ENCODE results near the gene SLC29A3. TPM values are rescaled to one million over a fixed set of nuclear protein-coding genes. Genes with fewer than 3 reads are reported as not detected.

Gene SLC29A3
- polyA plus RNA-seq, 6 donors from 2014 or later = 4.3 to 14.5 (median 5.4) TPM

- peaks cover 2 to 12% (median 7%) of the 10 kb centered on the region in 3 donors for H3K4me1 Mint-ChIP-seq
- H3K27me3 Mint-ChIP-seq = no peaks in the 10 kb centered on the region
- peak overlapping the region in 1 of 6 donors; percentile 47 for H3K27ac Mint-ChIP-seq
- no peak overlapping the region for H3K4me3 Mint-ChIP-seq
- DNase-seq = no peak
- H3K36me3 Mint-ChIP-seq = peaks cover 16 to 22% of the 10 kb centered on the region in 2 donors
- no peak for ATAC-seq (ENCODE audit: low read depth in 2 of 2)
- H3K9me3 Mint-ChIP-seq = no peaks in the 10 kb centered on the region
Measured at GRCh38 chr10:71325267-71325666, 6.2 kb downstream of the SLC29A3 start.

- Mint-ChIP-seq H3K36me3 (peaks cover 16 to 22% of the 10 kb centered on the region in 2 donors), H3K27ac (no peak overlapping the region), H3K9me3 (no peaks in the 10 kb centered on the region), H3K27me3 (no peaks in the 10 kb centered on the region), H3K4me3 (no peak overlapping the region), H3K4me1 (peaks cover 0 to 15% (median 9%) of the 10 kb centered on the region in 3 donors)
- no peak for ATAC-seq (ENCODE audit: low read depth in 2 of 2)
- no peak for DNase-seq
Measured at GRCh38 chr10:71326464-71326881, 7.4 kb downstream of the SLC29A3 start.

- no peak overlapping the region for H3K4me3 Mint-ChIP-seq
- peaks cover 21 to 32% (median 30%) of the 10 kb centered on the region in 3 donors for H3K4me1 Mint-ChIP-seq
- H3K36me3 Mint-ChIP-seq = peaks cover 5 to 8% of the 10 kb centered on the region in 2 donors
- DNase-seq (no peak), ATAC-seq (ENCODE audit: low read depth in 2 of 2) (no peak)
- no peaks in the 10 kb centered on the region for H3K27me3 Mint-ChIP-seq
- peak overlapping the region in 2 of 6 donors; percentile 30 to 43 for H3K27ac Mint-ChIP-seq
- no peaks in the 10 kb centered on the region for H3K9me3 Mint-ChIP-seq
Measured at GRCh38 chr10:71330789-71331404, 11.8 kb downstream of the SLC29A3 start.

- no peak overlapping the region for H3K27ac Mint-ChIP-seq
- DNase-seq = no peak
- H3K9me3 Mint-ChIP-seq = no peaks in the 10 kb centered on the region
- peaks cover 7 to 10% of the 10 kb centered on the region in 2 donors for H3K36me3 Mint-ChIP-seq
- H3K4me1 Mint-ChIP-seq = peaks cover 21 to 36% (median 34%) of the 10 kb centered on the region in 3 donors
- ATAC-seq (ENCODE audit: low read depth in 2 of 2) = no peak
- H3K27me3 Mint-ChIP-seq = no peaks in the 10 kb centered on the region
- no peak overlapping the region for H3K4me3 Mint-ChIP-seq
Measured at GRCh38 chr10:71331736-71332135, 12.7 kb downstream of the SLC29A3 start.

- H3K4me1 Mint-ChIP-seq = peaks cover 21 to 36% (median 30%) of the 10 kb centered on the region in 3 donors
- H3K27ac Mint-ChIP-seq = peak overlapping the region in 2 of 6 donors; percentile 78 to 93
- H3K4me3 Mint-ChIP-seq = peak overlapping the region in 1 of 8 donors; percentile 64
- H3K9me3 Mint-ChIP-seq = no peaks in the 10 kb centered on the region
- no peaks in the 10 kb centered on the region for H3K27me3 Mint-ChIP-seq
- ATAC-seq (ENCODE audit: low read depth in 2 of 2) (no peak), DNase-seq (no peak)
- H3K36me3 Mint-ChIP-seq = peaks cover 0 to 5% of the 10 kb centered on the region in 2 donors
Measured at GRCh38 chr10:71332466-71332865, 13.4 kb downstream of the SLC29A3 start.

- H3K27ac Mint-ChIP-seq = peak overlapping the region in 5 of 6 donors; percentile 69 to 93 (median 78)
- peak overlapping the region in 2 of 8 donors; percentile 45 to 64 for H3K4me3 Mint-ChIP-seq
- no peaks in the 10 kb centered on the region for H3K27me3 Mint-ChIP-seq
- peaks cover 0 to 5% of the 10 kb centered on the region in 2 donors for H3K36me3 Mint-ChIP-seq
- peak; percentile 40 for DNase-seq
- no peaks in the 10 kb centered on the region for H3K9me3 Mint-ChIP-seq
- ATAC-seq (ENCODE audit: low read depth in 2 of 2) = peak; percentile 80 to 89
- peaks cover 21 to 36% (median 30%) of the 10 kb centered on the region in 3 donors for H3K4me1 Mint-ChIP-seq
Measured at GRCh38 chr10:71333129-71333887, 14.2 kb downstream of the SLC29A3 start.

- Mint-ChIP-seq H3K36me3 (peaks cover 0 to 5% of the 10 kb centered on the region in 2 donors), H3K27ac (peak overlapping the region in 4 of 6 donors; percentile 38 to 93 (median 70)), H3K4me3 (no peak overlapping the region), H3K27me3 (no peaks in the 10 kb centered on the region), H3K4me1 (peaks cover 21 to 36% (median 30%) of the 10 kb centered on the region in 3 donors), H3K9me3 (no peaks in the 10 kb centered on the region)
- ATAC-seq (ENCODE audit: low read depth in 2 of 2) (no peak), DNase-seq (no peak)
Measured at GRCh38 chr10:71334221-71334791, 15.2 kb downstream of the SLC29A3 start.

- DNase-seq (no peak), ATAC-seq (ENCODE audit: low read depth in 2 of 2) (no peak)
- Mint-ChIP-seq H3K9me3 (no peaks in the 10 kb centered on the region), H3K36me3 (peaks cover 0 to 5% of the 10 kb centered on the region in 2 donors), H3K27ac (peak overlapping the region in 2 of 6 donors; percentile 80 to 90), H3K4me3 (no peak overlapping the region), H3K4me1 (peaks cover 21 to 36% (median 30%) of the 10 kb centered on the region in 3 donors), H3K27me3 (no peaks in the 10 kb centered on the region)
Measured at GRCh38 chr10:71335173-71335708, 16.2 kb downstream of the SLC29A3 start.

GRCh38 chr10:71336632-71337031 is 17.6 kb downstream of the SLC29A3 start:
- H3K4me1 Mint-ChIP-seq = peaks cover 21 to 34% (median 29%) of the 10 kb centered on the region in 3 donors
- H3K27ac Mint-ChIP-seq = peak overlapping the region in 2 of 6 donors; percentile 33 to 54
- DNase-seq (no peak), ATAC-seq (ENCODE audit: low read depth in 2 of 2) (no peak)
- H3K27me3 Mint-ChIP-seq = no peaks in the 10 kb centered on the region
- no peak overlapping the region for H3K4me3 Mint-ChIP-seq
- peaks cover 0 to 5% of the 10 kb centered on the region in 2 donors for H3K36me3 Mint-ChIP-seq
- no peaks in the 10 kb centered on the region for H3K9me3 Mint-ChIP-seq

GRCh38 chr10:71337219-71337701 is 18.2 kb downstream of the SLC29A3 start:
- no peak overlapping the region for H3K4me3 Mint-ChIP-seq
- H3K27ac Mint-ChIP-seq = no peak overlapping the region
- DNase-seq (no peak), ATAC-seq (ENCODE audit: low read depth in 2 of 2) (no peak)
- no peaks in the 10 kb centered on the region for H3K27me3 Mint-ChIP-seq
- H3K36me3 Mint-ChIP-seq = peaks cover 0 to 5% of the 10 kb centered on the region in 2 donors
- H3K9me3 Mint-ChIP-seq = no peaks in the 10 kb centered on the region
- H3K4me1 Mint-ChIP-seq = peaks cover 21 to 34% (median 29%) of the 10 kb centered on the region in 3 donors

- Mint-ChIP-seq H3K4me3 (peak overlapping the region in 1 of 8 donors; percentile 66), H3K9me3 (no peaks in the 10 kb centered on the region), H3K36me3 (peaks cover 0 to 5% of the 10 kb centered on the region in 2 donors), H3K4me1 (peaks cover 6 to 17% (median 16%) of the 10 kb centered on the region in 3 donors), H3K27ac (peak overlapping the region in 1 of 6 donors; percentile 9), H3K27me3 (no peaks in the 10 kb centered on the region)
- DNase-seq (no peak), ATAC-seq (ENCODE audit: low read depth in 2 of 2) (no peak)
Measured at GRCh38 chr10:71338728-71339495, 19.9 kb downstream of the SLC29A3 start.

GRCh38 chr10:71339796-71340589 is 20.9 kb downstream of the SLC29A3 start:
- H3K36me3 Mint-ChIP-seq = peaks cover 0 to 5% of the 10 kb centered on the region in 2 donors
- ATAC-seq (ENCODE audit: low read depth in 2 of 2) (no peak), DNase-seq (no peak)
- peaks cover 2 to 13% (median 9%) of the 10 kb centered on the region in 3 donors for H3K4me1 Mint-ChIP-seq
- H3K4me3 Mint-ChIP-seq = no peak overlapping the region
- H3K27me3 Mint-ChIP-seq = no peaks in the 10 kb centered on the region
- peak overlapping the region in 2 of 6 donors; percentile 69 to 72 for H3K27ac Mint-ChIP-seq
- H3K9me3 Mint-ChIP-seq = no peaks in the 10 kb centered on the region
